ENCODE measurements around the gene DCC. TPM values are rescaled to one million over a fixed set of nuclear protein-coding genes. Genes with fewer than 3 reads are reported as not detected.

Gene DCC
- total RNA-seq, 2 experiments from 2014 or later: not detected

DNA sequence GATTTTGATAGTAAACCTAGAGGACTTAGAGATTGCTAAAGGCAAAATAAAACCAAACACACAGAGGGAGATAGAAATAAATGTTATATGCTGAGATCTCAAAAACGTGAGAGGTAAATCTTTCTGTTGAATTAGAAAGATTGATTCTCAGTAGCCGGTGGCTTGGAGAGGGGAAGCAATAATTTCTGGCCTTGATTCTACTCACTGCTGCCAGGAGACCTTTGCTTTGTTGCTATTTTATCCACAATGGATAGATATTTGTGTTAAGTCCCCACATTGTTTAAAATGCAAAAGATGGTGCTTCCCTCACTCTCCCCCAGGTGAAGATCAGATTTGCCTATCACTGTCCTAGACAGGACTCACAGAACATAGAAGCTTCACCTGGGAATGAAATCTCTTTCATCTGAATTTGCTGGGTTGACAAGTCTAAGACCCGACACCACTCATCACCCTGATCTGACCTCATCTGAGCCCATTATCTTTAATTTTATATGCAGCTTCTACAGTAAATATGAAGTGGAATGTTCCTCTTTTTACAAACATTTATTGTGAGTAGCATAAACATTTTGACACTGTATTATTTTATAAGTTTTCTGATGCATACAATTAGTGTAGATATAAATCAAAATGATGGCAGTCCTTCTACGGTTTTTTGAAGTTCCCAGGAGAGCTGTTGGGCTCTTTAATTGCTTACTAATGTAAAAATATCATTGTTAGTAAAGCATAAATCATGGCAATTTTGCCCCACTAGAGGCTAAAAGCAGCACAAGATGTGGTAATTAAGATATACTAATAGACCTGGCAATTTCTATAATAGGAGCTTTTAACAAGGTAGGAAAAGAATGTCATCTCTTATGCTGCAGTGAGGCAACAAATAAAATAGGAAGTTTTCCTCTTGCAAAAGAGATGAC, 149.7 kb downstream of the DCC start:
- no peak overlapping the region for H3K4me3 ChIP-seq (ENCODE audit: low read length)
- intact Hi-C loops (cut with DNase I, micrococcal nuclease): no loop called here
- Mint-ChIP-seq H3K36me3 (ENCODE audit: low read depth) (no peaks in the 10 kb centered on the region), H3K27me3 (no peaks in the 10 kb centered on the region), H3K27ac (no peak overlapping the region), H3K9me3 (peaks cover 5% of the 10 kb centered on the region), H3K4me3 (no peak overlapping the region), H3K4me1 (ENCODE audit: low read depth) (no peaks in the 10 kb centered on the region)
- no peaks in the 10 kb centered on the region for H3K27me3 ChIP-seq (ENCODE audit: control insufficient read depth in 1 of 2, insufficient read depth in 2 of 2, low read length in 2 of 2)
- H3K27ac ChIP-seq (ENCODE audit: low read depth in 1 of 2, low read length in 2 of 2): no peak overlapping the region
- TF ChIP-seq, protein P1, sequence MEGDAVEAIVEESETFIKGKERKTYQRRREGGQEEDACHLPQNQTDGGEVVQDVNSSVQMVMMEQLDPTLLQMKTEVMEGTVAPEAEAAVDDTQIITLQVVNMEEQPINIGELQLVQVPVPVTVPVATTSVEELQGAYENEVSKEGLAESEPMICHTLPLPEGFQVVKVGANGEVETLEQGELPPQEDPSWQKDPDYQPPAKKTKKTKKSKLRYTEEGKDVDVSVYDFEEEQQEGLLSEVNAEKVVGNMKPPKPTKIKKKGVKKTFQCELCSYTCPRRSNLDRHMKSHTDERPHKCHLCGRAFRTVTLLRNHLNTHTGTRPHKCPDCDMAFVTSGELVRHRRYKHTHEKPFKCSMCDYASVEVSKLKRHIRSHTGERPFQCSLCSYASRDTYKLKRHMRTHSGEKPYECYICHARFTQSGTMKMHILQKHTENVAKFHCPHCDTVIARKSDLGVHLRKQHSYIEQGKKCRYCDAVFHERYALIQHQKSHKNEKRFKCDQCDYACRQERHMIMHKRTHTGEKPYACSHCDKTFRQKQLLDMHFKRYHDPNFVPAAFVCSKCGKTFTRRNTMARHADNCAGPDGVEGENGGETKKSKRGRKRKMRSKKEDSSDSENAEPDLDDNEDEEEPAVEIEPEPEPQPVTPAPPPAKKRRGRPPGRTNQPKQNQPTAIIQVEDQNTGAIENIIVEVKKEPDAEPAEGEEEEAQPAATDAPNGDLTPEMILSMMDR (IDR thresholded peaks at IDR 0.05): no peak
- ATAC-seq (ENCODE audit: poor library complexity) (no peak), DNase-seq (no peak)
- peaks cover 3 to 5% of the 10 kb centered on the region in 2 experiments for H3K9me3 ChIP-seq (ENCODE audit: control insufficient read depth in 1 of 2, insufficient read depth in 1 of 2, low read length in 2 of 2)
- ChIA-PET CTCF (no interaction called here), POLR2A (no interaction called here)
- no peaks in the 10 kb centered on the region for H3K4me1 ChIP-seq (ENCODE audit: insufficient read depth, low read length)
- no peaks in the 10 kb centered on the region for H3K36me3 ChIP-seq (ENCODE audit: insufficient read depth, low read length)

DNA sequence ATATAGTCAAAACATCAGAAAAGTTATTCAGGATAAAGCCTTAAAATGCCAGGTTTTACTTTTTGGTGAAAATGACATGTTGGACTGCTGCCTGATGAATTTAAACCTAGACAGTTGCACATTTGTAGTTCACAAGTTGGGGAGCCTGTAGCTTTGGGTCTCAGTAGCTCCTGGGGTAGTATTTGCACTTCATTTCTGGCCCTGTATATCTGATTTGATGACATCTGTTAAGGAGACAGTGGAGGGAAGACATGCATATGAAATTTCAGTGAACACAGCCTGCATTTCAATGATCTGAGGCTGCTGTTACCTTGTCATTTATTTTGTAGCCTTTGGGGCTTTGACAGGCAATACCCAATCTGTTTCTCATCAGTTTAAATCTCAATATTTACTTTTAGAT, 156.4 kb downstream of the DCC start:
- Histone ChIP-seq H3K36me3 (ENCODE audit: insufficient read depth, low read length) (no peaks in the 10 kb centered on the region), H3K27ac (ENCODE audit: low read depth in 1 of 2, low read length in 2 of 2) (no peak overlapping the region), H3K27me3 (ENCODE audit: control insufficient read depth in 1 of 2, insufficient read depth in 2 of 2, low read length in 2 of 2) (no peaks in the 10 kb centered on the region), H3K4me1 (ENCODE audit: insufficient read depth, low read length) (no peaks in the 10 kb centered on the region), H3K9me3 (ENCODE audit: control insufficient read depth in 1 of 2, insufficient read depth in 1 of 2, low read length in 2 of 2) (peaks cover 3 to 5% of the 10 kb centered on the region in 2 experiments), H3K4me3 (ENCODE audit: low read length) (no peak overlapping the region)
- POLR2A ChIA-PET: no interaction called here
- intact Hi-C loops (cut with DNase I, micrococcal nuclease): no loop called here
- TF ChIP-seq, protein P1 (IDR thresholded peaks at IDR 0.05): no peak
- Mint-ChIP-seq H3K36me3 (ENCODE audit: low read depth) (no peaks in the 10 kb centered on the region), H3K27me3 (no peaks in the 10 kb centered on the region), H3K4me3 (no peak overlapping the region), H3K9me3 (peaks cover 11% of the 10 kb centered on the region), H3K4me1 (ENCODE audit: low read depth) (no peaks in the 10 kb centered on the region), H3K27ac (no peak overlapping the region)
- CTCF ChIA-PET: no interaction called here
- ATAC-seq (ENCODE audit: poor library complexity) (no peak), DNase-seq (no peak)

DNA sequence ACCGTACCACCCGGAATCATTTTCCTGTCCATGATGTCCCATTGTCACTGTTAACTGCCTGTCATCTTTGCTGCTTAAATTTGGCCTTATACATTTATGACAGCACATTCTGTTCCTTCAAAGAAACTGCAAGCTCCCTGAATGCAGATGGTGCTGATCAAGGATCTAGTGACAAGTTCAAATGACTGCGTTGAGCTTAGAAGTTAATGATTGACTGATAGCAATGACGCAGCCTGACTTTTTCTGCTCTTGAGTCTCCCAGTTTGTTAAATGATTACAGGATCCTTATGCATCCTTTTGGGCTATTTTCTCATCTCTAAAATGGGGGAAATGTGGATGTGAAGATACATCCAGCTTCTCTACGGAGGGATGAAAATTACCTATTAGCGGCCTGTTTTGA, 159.0 kb downstream of the DCC start:
- Mint-ChIP-seq H3K4me1 (ENCODE audit: low read depth) (no peaks in the 10 kb centered on the region), H3K36me3 (ENCODE audit: low read depth) (no peaks in the 10 kb centered on the region), H3K27me3 (no peaks in the 10 kb centered on the region), H3K4me3 (no peak overlapping the region), H3K27ac (no peak overlapping the region), H3K9me3 (peaks cover 8% of the 10 kb centered on the region)
- intact Hi-C loops (cut with DNase I, micrococcal nuclease): no loop called here
- no peaks in the 10 kb centered on the region for H3K4me1 ChIP-seq (ENCODE audit: insufficient read depth, low read length)
- no peaks in the 10 kb centered on the region for H3K27me3 ChIP-seq (ENCODE audit: control insufficient read depth in 1 of 2, insufficient read depth in 2 of 2, low read length in 2 of 2)
- H3K4me3 ChIP-seq (ENCODE audit: low read length): no peak overlapping the region
- ATAC-seq (ENCODE audit: poor library complexity) (no peak), DNase-seq (no peak)
- peaks cover 2% of the 10 kb centered on the region in 2 experiments for H3K9me3 ChIP-seq (ENCODE audit: control insufficient read depth in 1 of 2, insufficient read depth in 1 of 2, low read length in 2 of 2)
- TF ChIP-seq, protein P1 (IDR thresholded peaks at IDR 0.05): no peak
- no peaks in the 10 kb centered on the region for H3K36me3 ChIP-seq (ENCODE audit: insufficient read depth, low read length)
- no peak overlapping the region for H3K27ac ChIP-seq (ENCODE audit: low read depth in 1 of 2, low read length in 2 of 2)
- ChIA-PET POLR2A (no interaction called here), CTCF (no interaction called here)
